GM21619 (cell line): ENCODE results near the gene ACSL1.

Experiments used
- ATAC-seq: cut with Tn5 transposase; IDR thresholded peaks from one replicate; pipeline ENCODE4 v1.9.1; 2021; ENCODE audit not compliant: unreplicated experiment

Gene ACSL1

GRCh38 chr4:184812651-184813181, 13.1 kb downstream of the ACSL1 start:
- ATAC-seq = no peak

GRCh38 chr4:184812199-184812542, 13.6 kb downstream of the ACSL1 start:
- no peak for ATAC-seq

GRCh38 chr4:184811526-184812198, 14.1 kb downstream of the ACSL1 start:
- no peak for ATAC-seq

- ATAC-seq = no peak
These were observed 15.0 kb downstream of the ACSL1 start for GRCh38 chr4:184810720-184811119.

- no peak for ATAC-seq
These were observed 17.1 kb downstream of the ACSL1 start for GRCh38 chr4:184808713-184809050.

GRCh38 chr4:184807797-184808712, 17.7 kb downstream of the ACSL1 start:
- ATAC-seq = no peak

- no peak for ATAC-seq
These were observed 18.5 kb downstream of the ACSL1 start for GRCh38 chr4:184807256-184807655.

GRCh38 chr4:184806711-184807110, 19.1 kb downstream of the ACSL1 start:
- ATAC-seq = no peak

GRCh38 chr4:184806229-184806550, 19.6 kb downstream of the ACSL1 start:
- ATAC-seq = no peak

GRCh38 chr4:184805462-184806228, 20.1 kb downstream of the ACSL1 start:
- ATAC-seq = peak; percentile 66

GRCh38 chr4:184804621-184805020, 21.1 kb downstream of the ACSL1 start:
- ATAC-seq = no peak

GRCh38 chr4:184803874-184804273, 21.9 kb downstream of the ACSL1 start:
- ATAC-seq = no peak

GRCh38 chr4:184803133-184803532, 22.6 kb downstream of the ACSL1 start:
- ATAC-seq = no peak

- no peak for ATAC-seq
These were observed 23.1 kb downstream of the ACSL1 start for GRCh38 chr4:184802697-184803015.

- no peak for ATAC-seq
These were observed 23.7 kb downstream of the ACSL1 start for GRCh38 chr4:184801781-184802696.

GRCh38 chr4:184798504-184798903, 27.3 kb downstream of the ACSL1 start:
- ATAC-seq = no peak

- ATAC-seq = no peak
These were observed 28.9 kb downstream of the ACSL1 start for GRCh38 chr4:184796906-184797305.

- ATAC-seq = no peak
These were observed 30.4 kb downstream of the ACSL1 start for GRCh38 chr4:184795214-184795844.

- no peak for ATAC-seq
These were observed 31.3 kb downstream of the ACSL1 start for GRCh38 chr4:184794470-184794869.

- no peak for ATAC-seq
These were observed 31.9 kb downstream of the ACSL1 start for GRCh38 chr4:184793735-184794355.
